Calu3 (cell line): Measurements from ENCODE around the gene FGF5. TPM values are rescaled to one million over a fixed set of nuclear protein-coding genes. Genes with fewer than 3 reads are reported as not detected.

ENCODE experiments used
- BruUV-seq: library from RNA; stranded (reverse); fragments of 400-500 nt; replicated peaks from 2 replicates; lab custom pipeline; 2021; lab: Mats Ljungman, UMichigan
- CTCF ChIA-PET: fragments of 300-600 bp; sonication (Branson Sonifier 250); formaldehyde crosslinking; loops from one replicate; lab custom pipeline; 2022; ENCODE audit warnings: antibody characterized with exemption; lab: Charles Lee
- DNase-seq: peaks from one replicate; pipeline ENCODE4 v3.0.0; 2022
- H3K27ac Mint-ChIP-seq: one replicate; pipeline ENCODE4 v1.8.0; 2022; ENCODE audit warnings: mixed read lengths; ENCODE audit not compliant: unreplicated experiment
- H3K27me3 Mint-ChIP-seq: one replicate; pipeline ENCODE4 v1.8.0; 2022; ENCODE audit warnings: mixed read lengths; ENCODE audit not compliant: unreplicated experiment
- H3K36me3 Mint-ChIP-seq: one replicate; pipeline ENCODE4 v1.8.0; 2022; ENCODE audit warnings: mild to moderate bottlenecking, moderate library complexity, mixed read lengths; ENCODE audit not compliant: insufficient read depth, unreplicated experiment
- H3K4me1 Mint-ChIP-seq: one replicate; pipeline ENCODE4 v1.8.0; 2022; ENCODE audit warnings: mild to moderate bottlenecking, low read depth, mixed read lengths; ENCODE audit not compliant: unreplicated experiment
- H3K4me3 Mint-ChIP-seq: one replicate; pipeline ENCODE4 v1.8.0; 2022; ENCODE audit warnings: mild to moderate bottlenecking, low read depth, moderate library complexity, mixed read lengths; ENCODE audit not compliant: unreplicated experiment
- H3K9me3 Mint-ChIP-seq: one replicate; pipeline ENCODE4 v1.8.0; 2022; ENCODE audit warnings: low read depth, mixed read lengths; ENCODE audit not compliant: unreplicated experiment
- intact Hi-C: fragments of 100-400 bp; cut with micrococcal nuclease; formaldehyde crosslinking; loops from one replicate; pipeline ENCODE4 v1.10.0; 2022; ENCODE audit not compliant: unreplicated experiment
- total RNA-seq: library from RNA; stranded (reverse); gene quantifications from 2 replicates; pipeline ENCODE4 v1.2.3, GENCODE V29; 2022
- TF ChIP-seq, protein P1 (sequence below): fragments of 200-600 bp; IDR thresholded peaks from one replicate; pipeline ENCODE4 v1.8.0; 2022; ENCODE audit warnings: antibody characterized with exemption; ENCODE audit not compliant: unreplicated experiment

Gene FGF5
- total RNA-seq, 1 experiment from 2014 or later, result 0.50 TPM

GRCh38 chr4:80254114-80254513, 12.3 kb upstream of the FGF5 start:
- no peak for DNase-seq
- Mint-ChIP-seq H3K36me3 (no peaks in the 10 kb centered on the region), H3K4me3 (no peak overlapping the region), H3K4me1 (no peaks in the 10 kb centered on the region), H3K27me3 (no peaks in the 10 kb centered on the region), H3K27ac (no peak overlapping the region), H3K9me3 (no peaks in the 10 kb centered on the region)
- intact Hi-C loops, result no loop called here
- TF ChIP-seq, protein P1, sequence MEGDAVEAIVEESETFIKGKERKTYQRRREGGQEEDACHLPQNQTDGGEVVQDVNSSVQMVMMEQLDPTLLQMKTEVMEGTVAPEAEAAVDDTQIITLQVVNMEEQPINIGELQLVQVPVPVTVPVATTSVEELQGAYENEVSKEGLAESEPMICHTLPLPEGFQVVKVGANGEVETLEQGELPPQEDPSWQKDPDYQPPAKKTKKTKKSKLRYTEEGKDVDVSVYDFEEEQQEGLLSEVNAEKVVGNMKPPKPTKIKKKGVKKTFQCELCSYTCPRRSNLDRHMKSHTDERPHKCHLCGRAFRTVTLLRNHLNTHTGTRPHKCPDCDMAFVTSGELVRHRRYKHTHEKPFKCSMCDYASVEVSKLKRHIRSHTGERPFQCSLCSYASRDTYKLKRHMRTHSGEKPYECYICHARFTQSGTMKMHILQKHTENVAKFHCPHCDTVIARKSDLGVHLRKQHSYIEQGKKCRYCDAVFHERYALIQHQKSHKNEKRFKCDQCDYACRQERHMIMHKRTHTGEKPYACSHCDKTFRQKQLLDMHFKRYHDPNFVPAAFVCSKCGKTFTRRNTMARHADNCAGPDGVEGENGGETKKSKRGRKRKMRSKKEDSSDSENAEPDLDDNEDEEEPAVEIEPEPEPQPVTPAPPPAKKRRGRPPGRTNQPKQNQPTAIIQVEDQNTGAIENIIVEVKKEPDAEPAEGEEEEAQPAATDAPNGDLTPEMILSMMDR, result no peak
- CTCF ChIA-PET, result interaction anchor here (0.6 kb wide), 1 partner anchor 105 kb away, joined by 3 read pairs; no protein-coding TSS in a partner anchor
- BruUV-seq, result no TSS peak

- no peak overlapping the region for H3K27ac Mint-ChIP-seq
- no TSS peak for BruUV-seq
- TF ChIP-seq, protein P1, result no peak
- no peaks in the 10 kb centered on the region for H3K36me3 Mint-ChIP-seq
- no peaks in the 10 kb centered on the region for H3K27me3 Mint-ChIP-seq
- CTCF ChIA-PET, result no interaction called here
- H3K4me3 Mint-ChIP-seq, result no peak overlapping the region
- H3K9me3 Mint-ChIP-seq, result no peaks in the 10 kb centered on the region
- intact Hi-C loops, result no loop called here
- no peaks in the 10 kb centered on the region for H3K4me1 Mint-ChIP-seq
- DNase-seq, result no peak
Observed at GRCh38 chr4:80255329-80256095, 11.0 kb upstream of the FGF5 start.

GRCh38 chr4:80257851-80258250, 8.6 kb upstream of the FGF5 start:
- no peaks in the 10 kb centered on the region for H3K4me1 Mint-ChIP-seq
- H3K27ac Mint-ChIP-seq, result no peak overlapping the region
- CTCF ChIA-PET, result interaction anchor here (0.7 kb wide), 1 partner anchor 8 kb away, joined by 5 read pairs; no protein-coding TSS in a partner anchor
- H3K27me3 Mint-ChIP-seq, result no peaks in the 10 kb centered on the region
- no TSS peak for BruUV-seq
- DNase-seq, result no peak
- H3K9me3 Mint-ChIP-seq, result no peaks in the 10 kb centered on the region
- no peak overlapping the region for H3K4me3 Mint-ChIP-seq
- TF ChIP-seq, protein P1, result no peak
- H3K36me3 Mint-ChIP-seq, result no peaks in the 10 kb centered on the region
- intact Hi-C loops, result no loop called here

GRCh38 chr4:80259012-80259411, 7.5 kb upstream of the FGF5 start:
- no TSS peak for BruUV-seq
- H3K9me3 Mint-ChIP-seq, result no peaks in the 10 kb centered on the region
- no peaks in the 10 kb centered on the region for H3K4me1 Mint-ChIP-seq
- intact Hi-C loops, result no loop called here
- no peaks in the 10 kb centered on the region for H3K27me3 Mint-ChIP-seq
- CTCF ChIA-PET, result no interaction called here
- TF ChIP-seq, protein P1, result no peak
- H3K4me3 Mint-ChIP-seq, result no peak overlapping the region
- DNase-seq, result no peak
- H3K27ac Mint-ChIP-seq, result no peak overlapping the region
- no peaks in the 10 kb centered on the region for H3K36me3 Mint-ChIP-seq
